Neuron (in vitro differentiated cells): Measurements from ENCODE around the gene RBM39.

ENCODE experiments used
- H2AFZ ChIP-seq: one replicate; pipeline ENCODE4 v1.6.1; 2013; ENCODE audit warnings: low read depth, mild to moderate bottlenecking, inconsistent platforms, low read length, moderate library complexity
- H3K27me3 ChIP-seq: one replicate; pipeline ENCODE4 v1.6.1; 2013; ENCODE audit warnings: low read length; ENCODE audit not compliant: insufficient read depth
- H3K36me3 ChIP-seq: one replicate; pipeline ENCODE4 v1.6.1; 2013; ENCODE audit warnings: low read length; ENCODE audit not compliant: insufficient read depth
- H3K4me1 ChIP-seq: one replicate; pipeline ENCODE4 v1.6.1; 2013; ENCODE audit warnings: low read length; ENCODE audit not compliant: insufficient read depth
- H3K4me3 ChIP-seq: 2 replicates; pipeline ENCODE4 v1.5.1; 2013; ENCODE audit warnings: mild to moderate bottlenecking, low read length, moderate library complexity
- H3K9me3 ChIP-seq: one replicate; pipeline ENCODE4 v1.6.1; 2013; ENCODE audit warnings: low read length

The RBM39 gene

DNA sequence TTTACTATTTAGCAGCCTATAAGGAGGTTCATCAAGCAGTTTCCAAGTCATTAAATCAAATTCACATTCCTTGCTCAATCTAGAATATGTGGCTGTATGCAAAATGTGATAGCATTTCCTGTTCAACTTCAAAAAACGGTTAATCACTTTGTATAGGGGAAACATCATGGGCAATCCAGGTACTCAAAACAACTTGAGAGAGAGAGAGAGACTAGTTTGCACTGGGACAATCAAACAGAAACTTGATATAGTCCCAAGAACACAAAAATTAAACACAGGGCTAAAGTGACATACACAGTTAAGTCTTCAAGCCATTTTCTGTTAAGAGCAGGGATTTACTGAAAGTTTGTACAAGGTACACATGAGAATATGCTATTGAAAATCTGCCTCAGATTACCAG, 84.8 kb downstream of the RBM39 start:
- Histone ChIP-seq H3K9me3 (peaks cover 5% of the 10 kb centered on the region), H3K4me3 (no peak overlapping the region), H3K36me3 (peaks cover 40% of the 10 kb centered on the region), H3K4me1 (peaks cover 16% of the 10 kb centered on the region), H2AFZ (no peak overlapping the region), H3K27me3 (no peaks in the 10 kb centered on the region)

DNA sequence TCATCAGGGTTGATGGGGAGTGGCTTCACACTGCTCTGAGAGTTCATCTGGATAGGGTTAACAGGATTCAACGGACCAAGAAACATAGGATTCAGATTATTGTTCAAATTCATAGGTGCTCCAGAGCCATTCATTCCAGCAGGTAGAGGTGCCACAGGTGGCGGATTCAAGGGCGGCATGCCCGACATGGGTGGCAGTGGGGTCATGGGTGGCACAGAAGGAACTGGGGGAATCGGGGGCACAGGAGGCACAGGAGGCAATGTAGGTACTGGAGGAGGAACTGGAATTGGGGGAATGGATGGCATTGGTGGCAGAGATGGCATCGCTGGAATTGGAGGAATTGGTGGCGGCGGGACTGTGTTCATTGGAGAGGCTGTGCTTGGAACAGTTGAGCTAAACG, 87.6 kb downstream of the RBM39 start:
- no peaks in the 10 kb centered on the region for H3K4me1 ChIP-seq
- H2AFZ ChIP-seq: no peak overlapping the region
- no peak overlapping the region for H3K4me3 ChIP-seq
- H3K9me3 ChIP-seq: peaks cover 5% of the 10 kb centered on the region
- H3K27me3 ChIP-seq: no peaks in the 10 kb centered on the region
- H3K36me3 ChIP-seq: peaks cover 48% of the 10 kb centered on the region

DNA sequence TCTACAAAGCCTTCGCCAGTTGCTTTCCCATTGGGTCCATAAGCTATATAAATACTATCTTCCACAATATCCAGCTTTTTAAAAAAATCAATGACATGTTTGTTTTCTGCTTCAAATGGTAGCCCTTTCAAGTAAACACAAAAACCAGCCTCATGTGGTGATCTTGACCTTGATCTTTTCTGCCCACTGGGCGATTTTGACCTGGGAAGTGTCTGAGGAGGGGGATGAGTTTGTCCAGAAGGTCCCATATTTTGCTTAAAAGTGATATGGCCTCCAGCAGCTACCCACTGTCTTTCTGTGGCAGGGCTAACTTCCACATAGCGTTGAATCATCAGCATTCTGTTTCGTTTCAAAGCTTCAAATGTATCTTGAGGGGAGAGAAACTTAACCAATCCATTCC, 88.2 kb downstream of the RBM39 start:
- H3K36me3 ChIP-seq: peaks cover 50% of the 10 kb centered on the region

More for the DNA sequence above, 88.2 kb downstream of the RBM39 start:
- Histone ChIP-seq H3K9me3 (peaks cover 5% of the 10 kb centered on the region), H2AFZ (no peak overlapping the region), H3K4me3 (no peak overlapping the region), H3K4me1 (no peaks in the 10 kb centered on the region), H3K27me3 (no peaks in the 10 kb centered on the region)
